ENCODE data around the gene SMIM38. TPM values are rescaled to one million over a fixed set of nuclear protein-coding genes. Genes with fewer than 3 reads are reported as not detected.
A peak's percentile ranks its signal among the peaks of the same experiment; 100 is the strongest.

SMIM38 gene
- total RNA-seq = not detected
- long read RNA-seq = 0 reads

DNA sequence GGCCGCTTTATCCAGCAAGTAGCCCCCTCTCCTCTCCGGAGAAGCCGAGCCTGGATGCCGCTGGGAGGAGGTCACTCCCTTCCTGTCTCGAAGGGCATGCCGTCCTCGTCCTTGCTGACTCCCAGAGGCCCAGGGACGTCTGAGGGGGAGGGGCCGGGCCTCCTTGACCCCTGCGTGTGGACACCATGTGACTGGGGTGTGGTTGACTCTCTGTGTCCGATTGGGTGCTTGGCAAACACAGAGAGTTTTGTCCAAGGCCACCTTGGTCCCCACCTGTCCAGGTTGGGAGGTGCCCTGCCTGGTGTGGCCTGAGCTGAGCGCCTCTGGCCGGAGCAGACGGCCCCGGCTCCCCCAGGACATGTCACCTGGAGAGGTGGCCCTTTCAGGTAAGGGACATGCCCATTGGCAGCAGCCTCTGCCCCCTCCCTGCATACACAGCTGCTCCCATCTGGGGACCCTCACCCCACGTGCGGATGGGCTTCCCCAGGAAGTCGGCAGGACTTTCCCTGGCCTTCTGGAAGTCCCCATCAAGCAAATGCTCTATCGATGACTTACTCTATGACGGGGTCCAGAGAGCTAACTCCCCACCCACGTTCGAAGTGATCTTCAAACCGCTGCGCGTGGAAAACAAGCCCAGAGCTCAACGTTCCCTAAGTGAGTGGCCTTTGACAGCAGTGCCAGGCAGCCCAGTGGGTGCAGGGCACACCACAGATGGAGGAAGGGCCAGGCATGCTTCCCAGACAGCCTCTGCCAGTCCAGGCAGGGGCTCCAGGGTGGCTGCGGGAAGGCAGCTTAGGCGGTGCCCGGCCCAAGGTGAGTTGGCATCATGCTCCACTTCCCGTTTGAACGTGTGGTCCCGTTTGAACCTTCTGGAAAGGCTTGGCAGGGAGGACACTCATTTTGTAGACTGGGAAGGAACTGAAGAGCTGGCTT, at the start of gene SMIM38:
Gene SMIM38 (plus strand): TSS at position 634 of the 933 bp plus-strand sequence. CDS start 1,912 bp downstream, outside the sequence.
- peaks cover 64% of the 10 kb centered on the region for H3K4me1 ChIP-seq
- no peaks in the 10 kb centered on the region for H3K9me3 ChIP-seq (replicated peaks)
- peak within 1 kb of the TSS; percentile 71 for H3K27ac ChIP-seq (replicated peaks)
- H3K4me3 ChIP-seq = peak within 1 kb of the TSS; percentile 36
- intact Hi-C loops (cut with micrococcal nuclease) = no loop called here
- no peaks in the 10 kb centered on the region for H3K27me3 ChIP-seq (ENCODE audit: low read depth)
- no peaks in the 10 kb centered on the region for H3K36me3 ChIP-seq
- no peak for DNase-seq
- TF ChIP-seq, protein P1, sequence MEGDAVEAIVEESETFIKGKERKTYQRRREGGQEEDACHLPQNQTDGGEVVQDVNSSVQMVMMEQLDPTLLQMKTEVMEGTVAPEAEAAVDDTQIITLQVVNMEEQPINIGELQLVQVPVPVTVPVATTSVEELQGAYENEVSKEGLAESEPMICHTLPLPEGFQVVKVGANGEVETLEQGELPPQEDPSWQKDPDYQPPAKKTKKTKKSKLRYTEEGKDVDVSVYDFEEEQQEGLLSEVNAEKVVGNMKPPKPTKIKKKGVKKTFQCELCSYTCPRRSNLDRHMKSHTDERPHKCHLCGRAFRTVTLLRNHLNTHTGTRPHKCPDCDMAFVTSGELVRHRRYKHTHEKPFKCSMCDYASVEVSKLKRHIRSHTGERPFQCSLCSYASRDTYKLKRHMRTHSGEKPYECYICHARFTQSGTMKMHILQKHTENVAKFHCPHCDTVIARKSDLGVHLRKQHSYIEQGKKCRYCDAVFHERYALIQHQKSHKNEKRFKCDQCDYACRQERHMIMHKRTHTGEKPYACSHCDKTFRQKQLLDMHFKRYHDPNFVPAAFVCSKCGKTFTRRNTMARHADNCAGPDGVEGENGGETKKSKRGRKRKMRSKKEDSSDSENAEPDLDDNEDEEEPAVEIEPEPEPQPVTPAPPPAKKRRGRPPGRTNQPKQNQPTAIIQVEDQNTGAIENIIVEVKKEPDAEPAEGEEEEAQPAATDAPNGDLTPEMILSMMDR (IDR thresholded peaks at IDR 0.05; ENCODE audit: borderline replicate concordance) = no peak

DNA sequence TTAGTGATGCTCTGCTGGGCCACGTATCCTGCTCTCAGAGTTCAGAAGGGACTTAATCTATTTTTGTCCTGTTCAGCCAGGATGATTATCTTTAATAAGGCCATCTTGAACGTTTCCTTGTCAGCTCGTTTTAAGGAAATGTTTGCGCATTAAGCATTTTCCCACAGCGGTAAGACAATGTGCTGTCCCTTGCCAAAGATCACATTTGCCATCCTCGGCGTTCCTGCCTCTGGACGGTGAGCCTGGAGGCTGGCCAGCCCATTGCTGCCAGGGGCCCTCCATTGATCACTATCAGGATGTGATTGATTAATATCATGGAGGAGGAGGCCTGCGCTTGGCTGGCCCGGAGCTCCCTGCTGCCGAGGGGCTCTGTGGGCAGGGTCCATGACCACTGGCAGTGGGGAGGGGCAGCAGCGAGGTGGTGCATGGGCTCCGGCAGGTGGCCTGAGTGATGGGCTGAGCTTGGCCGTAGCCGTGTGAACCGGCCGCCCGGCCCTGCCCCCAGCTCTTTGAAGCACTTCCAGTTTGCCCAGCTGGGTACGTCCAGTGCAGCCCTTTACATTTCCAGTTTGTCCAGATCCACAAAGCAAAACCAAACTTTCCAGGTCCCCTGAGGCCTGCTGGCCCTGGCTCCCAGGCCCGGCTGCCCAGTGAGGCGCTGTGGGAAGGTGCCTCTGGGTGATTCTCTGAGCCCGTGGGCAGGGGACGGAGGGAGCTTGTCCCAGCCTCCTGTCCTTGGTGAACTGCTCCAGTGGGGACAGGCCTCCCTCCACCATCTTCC, 49.5 kb upstream of the SMIM38 start:
- Histone ChIP-seq H3K9me3 (replicated peaks) (no peaks in the 10 kb centered on the region), H3K36me3 (no peaks in the 10 kb centered on the region), H3K27me3 (ENCODE audit: low read depth) (no peaks in the 10 kb centered on the region), H3K4me3 (no peak overlapping the region), H3K27ac (replicated peaks) (peak overlapping the region; percentile 32), H3K4me1 (peaks cover 27% of the 10 kb centered on the region)
- no peak for DNase-seq
- TF ChIP-seq, protein P1 (IDR thresholded peaks at IDR 0.05; ENCODE audit: borderline replicate concordance) = no peak
- intact Hi-C loops (cut with micrococcal nuclease) = no loop called here

DNA sequence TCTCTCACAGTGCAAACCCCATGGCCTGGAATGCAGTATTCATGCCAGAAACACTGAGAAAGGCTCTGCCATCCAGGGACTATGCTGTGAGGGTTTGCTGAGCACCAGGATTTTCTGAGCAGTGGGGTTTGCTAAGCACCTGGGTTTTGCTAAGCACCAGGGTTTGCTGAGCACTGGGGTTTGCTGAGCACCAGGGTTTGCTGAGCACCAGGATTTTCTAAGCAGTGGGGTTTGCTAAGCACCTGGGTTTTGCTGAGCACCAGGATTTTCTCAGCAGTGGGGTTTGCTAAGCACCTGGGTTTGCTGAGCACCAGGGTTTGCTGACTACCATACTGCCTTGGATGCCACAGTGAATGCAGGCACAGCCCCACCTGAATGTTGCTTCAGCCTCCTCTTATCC, 48.3 kb upstream of the SMIM38 start:
- no peaks in the 10 kb centered on the region for H3K27me3 ChIP-seq (ENCODE audit: low read depth)
- no peak overlapping the region for H3K27ac ChIP-seq (replicated peaks)
- TF ChIP-seq, protein P1 (IDR thresholded peaks at IDR 0.05; ENCODE audit: borderline replicate concordance) = no peak
- peaks cover 20% of the 10 kb centered on the region for H3K4me1 ChIP-seq
- no peak for DNase-seq
- H3K36me3 ChIP-seq = no peaks in the 10 kb centered on the region
- intact Hi-C loops (cut with micrococcal nuclease) = no loop called here
- H3K9me3 ChIP-seq (replicated peaks) = no peaks in the 10 kb centered on the region
- H3K4me3 ChIP-seq = no peak overlapping the region

DNA sequence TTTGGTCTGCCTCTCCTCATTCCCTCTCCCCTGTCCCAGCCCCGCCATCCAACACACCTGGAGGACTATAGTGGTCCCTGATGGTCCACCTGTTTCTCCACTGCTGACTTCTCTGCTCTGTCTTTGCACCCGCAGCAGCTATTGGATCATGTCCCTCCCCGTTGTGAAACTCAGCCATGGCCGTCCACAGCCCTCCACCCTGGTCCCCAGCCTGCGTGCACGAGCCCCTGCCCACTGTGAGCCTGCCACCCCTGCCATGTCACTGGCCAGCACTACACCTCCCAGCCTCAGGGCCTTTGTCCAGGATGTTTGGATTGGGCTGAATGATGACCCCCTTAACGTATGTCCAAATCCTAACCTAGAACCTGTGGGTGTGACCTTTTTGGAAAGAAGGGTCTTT, 47.7 kb upstream of the SMIM38 start:
- Histone ChIP-seq H3K27ac (replicated peaks) (no peak overlapping the region), H3K27me3 (ENCODE audit: low read depth) (no peaks in the 10 kb centered on the region), H3K4me1 (peaks cover 20% of the 10 kb centered on the region), H3K36me3 (no peaks in the 10 kb centered on the region), H3K4me3 (no peak overlapping the region), H3K9me3 (replicated peaks) (no peaks in the 10 kb centered on the region)
- DNase-seq = no peak
- intact Hi-C loops (cut with micrococcal nuclease) = no loop called here
- TF ChIP-seq, protein P1 (IDR thresholded peaks at IDR 0.05; ENCODE audit: borderline replicate concordance) = no peak

DNA sequence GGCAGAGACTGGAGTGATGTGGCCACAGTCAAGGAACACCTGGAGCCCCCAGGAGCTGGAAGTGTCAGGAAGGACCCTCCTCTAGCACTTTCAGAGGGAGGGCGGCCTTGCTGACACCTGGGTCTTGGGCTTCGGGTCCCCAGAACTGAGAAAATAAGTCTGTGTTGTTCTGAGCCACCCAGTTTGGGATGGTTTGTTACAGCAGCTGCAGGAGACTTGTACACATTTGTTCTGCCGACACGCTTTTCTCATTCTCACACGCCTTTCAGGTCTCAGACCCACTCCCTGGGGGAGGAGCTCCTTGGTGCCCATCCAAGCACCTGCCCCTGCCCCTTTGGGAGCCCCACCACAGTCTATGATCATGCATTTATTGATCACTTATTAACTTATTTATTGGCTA, 47.2 kb upstream of the SMIM38 start:
- Histone ChIP-seq H3K36me3 (no peaks in the 10 kb centered on the region), H3K9me3 (replicated peaks) (no peaks in the 10 kb centered on the region), H3K4me3 (no peak overlapping the region), H3K4me1 (peaks cover 20% of the 10 kb centered on the region), H3K27ac (replicated peaks) (no peak overlapping the region), H3K27me3 (ENCODE audit: low read depth) (no peaks in the 10 kb centered on the region)
- TF ChIP-seq, protein P1 (IDR thresholded peaks at IDR 0.05; ENCODE audit: borderline replicate concordance) = no peak
- DNase-seq = no peak
- intact Hi-C loops (cut with micrococcal nuclease) = no loop called here

Data from left ventricle myocardium inferior (tissue), 1 donor.